Right lobe of liver (tissue), 6 donors: ENCODE results near the gene TMIGD1. TPM values are rescaled to one million over a fixed set of nuclear protein-coding genes. Genes with fewer than 3 reads are reported as not detected.

Source experiments
- ATAC-seq, 4 donors: fragments of 200-7000 bp; cut with Tn5 transposase; one replicate each; pipeline ENCODE4 v1.9.1; 2020; ENCODE audit warnings: mild to moderate bottlenecking in 4 of 4, moderate library complexity in 4 of 4
- DNase-seq, 3 donors: peaks; one replicate each; pipeline ENCODE4 v3.0.0-alpha.2; 2020
- H3K27ac ChIP-seq, 3 donors: fragments of 200-600 bp; one replicate each; pipeline ENCODE4 v1.8.0; 2022
- H3K27me3 ChIP-seq, 2 donors: fragments of 200-600 bp; one replicate each; pipeline ENCODE4 v1.8.0; 2022
- H3K36me3 ChIP-seq, 4 donors: fragments of 200-600 bp; sonication (generic) in 1 of 4; one replicate each; pipeline versions ENCODE4 v1.5.1 to v1.8.0; 2017 to 2022; ENCODE audit warnings: control low read depth in 1 of 4
- H3K4me1 ChIP-seq, 4 donors: fragments of 200-600 bp; sonication (generic) in 1 of 4; one replicate each; pipeline versions ENCODE4 v1.5.1 to v1.8.0; 2017 to 2022; ENCODE audit warnings: control low read depth in 1 of 4
- H3K4me3 ChIP-seq, 3 donors: fragments of 200-600 bp; one replicate each; pipeline ENCODE4 v1.8.0; 2022
- H3K9me3 ChIP-seq, 4 donors: fragments of 200-600 bp; sonication (generic) in 1 of 4; one replicate each; pipeline versions ENCODE4 v1.5.1 to v1.8.0; 2017 to 2022; ENCODE audit warnings: control low read depth in 1 of 4
- POLR2A ChIP-seq: fragments of 450-650 bp; IDR thresholded peaks from one replicate; pipeline ENCODE4 v1.6.1; 2017; ENCODE audit warnings: antibody characterized with exemption, mild to moderate bottlenecking
- WGBS: methylation state at CpG from one replicate; pipeline ENCODE4 v1.1.6; 2018; ENCODE audit warnings: low coverage, low lambda C conversion rate; ENCODE audit not compliant: insufficient coverage; ENCODE audit errors: missing lambda C conversion rate; 5-methylcytosine and 5-hydroxymethylcytosine counted together
- intact Hi-C, 2 donors: fragments of 100-400 bp; cut with DNase I; formaldehyde crosslinking; loops; one replicate each; pipeline versions ENCODE4 v1.11.2 to v1.14.1; 2022
- total RNA-seq, 6 experiments: library from RNA; depleted of rRNA in 2 of 6; stranded (reverse); fragments of >200 nt in 2 of 6; fragmentation: NEBNext Ultra II Directional in 3 of 6; extraction: Animal tissue kit (Norgen Biotek cat#: 25700) in 3 of 6; gene quantifications; one replicate each; pipeline versions ENCODE4 v1.1.0 to v1.2.4, GENCODE V29; 2016 to 2023
- TF ChIP-seq, protein P1 (sequence below), 4 donors: fragments of 200-600 bp in 3 of 4; fragments of 450-650 bp in 1 of 4; IDR thresholded peaks; one replicate each; pipeline versions ENCODE4 v1.5.1 to v1.8.0; 2016 to 2022; ENCODE audit warnings: antibody characterized with exemption in 4 of 4, mild to moderate bottlenecking in 2 of 4
- donor health status: DM: no; HTN: yes; CAD: no.
- donor health status: DM: no; HTN: no; CAD: no.
- donor health status: DM: no; HTN: no; CAD: no.
- donor health status: DM: no; HTN: yes; CAD: no.
- donor health status: DM: no; HTN: yes; CAD: no.

TMIGD1 gene
- total RNA-seq, 6 experiments from 2014 or later: not detected

GRCh38 chr17:30312226-30312625 is 21.6 kb downstream of the TMIGD1 start:
- DNase-seq (no peak), ATAC-seq (no peak)
- intact Hi-C loops: no loop called here
- Histone ChIP-seq H3K27me3 (peaks cover 0 to 8% of the 10 kb centered on the region in 2 donors), H3K4me3 (no peak overlapping the region), H3K9me3 (no peaks in the 10 kb centered on the region), H3K36me3 (no peaks in the 10 kb centered on the region), H3K4me1 (no peaks in the 10 kb centered on the region), H3K27ac (no peak overlapping the region)
- TF ChIP-seq POLR2A: no peak
- TF ChIP-seq, protein P1, sequence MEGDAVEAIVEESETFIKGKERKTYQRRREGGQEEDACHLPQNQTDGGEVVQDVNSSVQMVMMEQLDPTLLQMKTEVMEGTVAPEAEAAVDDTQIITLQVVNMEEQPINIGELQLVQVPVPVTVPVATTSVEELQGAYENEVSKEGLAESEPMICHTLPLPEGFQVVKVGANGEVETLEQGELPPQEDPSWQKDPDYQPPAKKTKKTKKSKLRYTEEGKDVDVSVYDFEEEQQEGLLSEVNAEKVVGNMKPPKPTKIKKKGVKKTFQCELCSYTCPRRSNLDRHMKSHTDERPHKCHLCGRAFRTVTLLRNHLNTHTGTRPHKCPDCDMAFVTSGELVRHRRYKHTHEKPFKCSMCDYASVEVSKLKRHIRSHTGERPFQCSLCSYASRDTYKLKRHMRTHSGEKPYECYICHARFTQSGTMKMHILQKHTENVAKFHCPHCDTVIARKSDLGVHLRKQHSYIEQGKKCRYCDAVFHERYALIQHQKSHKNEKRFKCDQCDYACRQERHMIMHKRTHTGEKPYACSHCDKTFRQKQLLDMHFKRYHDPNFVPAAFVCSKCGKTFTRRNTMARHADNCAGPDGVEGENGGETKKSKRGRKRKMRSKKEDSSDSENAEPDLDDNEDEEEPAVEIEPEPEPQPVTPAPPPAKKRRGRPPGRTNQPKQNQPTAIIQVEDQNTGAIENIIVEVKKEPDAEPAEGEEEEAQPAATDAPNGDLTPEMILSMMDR (IDR thresholded peaks at IDR 0.05): no peak
- 75% methylated on average over 2 of the region's 2 CpGs for WGBS

DNA sequence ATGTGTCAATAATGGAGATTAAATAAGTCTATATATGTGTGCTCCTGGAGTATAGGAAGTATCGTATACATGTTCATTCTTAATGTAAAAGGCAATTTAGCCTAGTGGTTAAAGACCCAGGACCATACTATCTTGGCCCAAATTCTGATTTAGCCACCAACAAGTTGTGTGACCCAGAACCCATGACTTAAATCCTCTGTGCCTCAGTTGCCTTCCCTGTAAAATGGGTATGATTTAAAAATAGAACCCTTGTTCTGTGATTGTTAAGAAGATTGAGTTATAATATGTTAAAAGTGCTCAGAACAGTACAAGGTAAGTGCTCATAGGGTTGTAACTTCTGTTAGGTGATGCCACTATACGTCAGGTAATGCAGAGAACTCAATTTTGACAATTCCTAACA is 23.3 kb downstream of the TMIGD1 start:
- WGBS: 89% methylated on average over 2 of the region's 2 CpGs

GRCh38 chr17:30309591-30309990 is 24.3 kb downstream of the TMIGD1 start:
- no peaks in the 10 kb centered on the region for H3K9me3 ChIP-seq
- H3K4me1 ChIP-seq: no peaks in the 10 kb centered on the region
- no peak overlapping the region for H3K27ac ChIP-seq
- DNase-seq (no peak), ATAC-seq (no peak)
- 96% methylated on average over 4 of the region's 6 CpGs for WGBS
- no peaks in the 10 kb centered on the region for H3K36me3 ChIP-seq
- intact Hi-C loops: no loop called here
- no peak overlapping the region for H3K4me3 ChIP-seq
- TF ChIP-seq, protein P1 (IDR thresholded peaks at IDR 0.05): no peak
- no peak for TF ChIP-seq POLR2A
- peaks cover 0 to 8% of the 10 kb centered on the region in 2 donors for H3K27me3 ChIP-seq

More for the DNA sequence above, 23.3 kb downstream of the TMIGD1 start:
- no peak overlapping the region for H3K4me3 ChIP-seq
- no peaks in the 10 kb centered on the region for H3K4me1 ChIP-seq
- no peak overlapping the region for H3K27ac ChIP-seq
- peaks cover 0 to 8% of the 10 kb centered on the region in 2 donors for H3K27me3 ChIP-seq
- no peaks in the 10 kb centered on the region for H3K9me3 ChIP-seq
- no peaks in the 10 kb centered on the region for H3K36me3 ChIP-seq
- TF ChIP-seq POLR2A: no peak
- TF ChIP-seq, protein P1 (IDR thresholded peaks at IDR 0.05): no peak
- ATAC-seq (no peak), DNase-seq (no peak)
- intact Hi-C loops: no loop called here

GRCh38 chr17:30308406-30308805 is 25.5 kb downstream of the TMIGD1 start:
- Histone ChIP-seq H3K9me3 (no peaks in the 10 kb centered on the region), H3K4me3 (no peak overlapping the region), H3K27ac (no peak overlapping the region), H3K4me1 (no peaks in the 10 kb centered on the region), H3K36me3 (no peaks in the 10 kb centered on the region), H3K27me3 (peaks cover 0 to 8% of the 10 kb centered on the region in 2 donors)
- TF ChIP-seq, protein P1 (IDR thresholded peaks at IDR 0.05): no peak
- WGBS: 78% methylated on average over 2 of the region's 2 CpGs
- intact Hi-C loops: no loop called here
- DNase-seq (no peak), ATAC-seq (no peak)

GRCh38 chr17:30304778-30305177 is 29.1 kb downstream of the TMIGD1 start:
- Histone ChIP-seq H3K4me1 (no peaks in the 10 kb centered on the region), H3K4me3 (no peak overlapping the region), H3K27me3 (no peaks in the 10 kb centered on the region), H3K27ac (no peak overlapping the region), H3K9me3 (no peaks in the 10 kb centered on the region), H3K36me3 (no peaks in the 10 kb centered on the region)
- intact Hi-C loops: no loop called here
- no peak for ATAC-seq
- TF ChIP-seq POLR2A: no peak
- TF ChIP-seq, protein P1 (IDR thresholded peaks at IDR 0.05): no peak
- DNase-seq: no peak
- 33% methylated on average over 1 of the region's 3 CpGs for WGBS
